BLaER1 treated with 17β-estradiol and CSF1 and Interleukin-3, amounts not matched to agents 10 nM and 100 nM (cell line): ENCODE measurements around the gene JRKL.

Experiments used
- H3K27ac ChIP-seq, 11 experiments: shearing (Covaris generic); formaldehyde crosslinking; 2 replicates each; pipeline ENCODE4 v1.8.1; 2022
- H3K27me3 ChIP-seq, 11 experiments: shearing (Covaris generic); formaldehyde crosslinking; 2 replicates each; pipeline ENCODE4 v1.8.1; 2022
- H3K36me3 ChIP-seq, 11 experiments: shearing (Covaris generic); formaldehyde crosslinking; 2 replicates each; pipeline ENCODE4 v1.8.1; 2022
- H3K4me1 ChIP-seq, 10 experiments: shearing (Covaris generic); formaldehyde crosslinking; 2 replicates each; pipeline ENCODE4 v1.8.1; 2022
- H3K4me2 ChIP-seq, 11 experiments: shearing (Covaris generic); formaldehyde crosslinking; 2 replicates each; pipeline ENCODE4 v1.8.1; 2022
- H3K4me3 ChIP-seq, 10 experiments: shearing (Covaris generic); formaldehyde crosslinking; 2 replicates each; pipeline ENCODE4 v1.8.1; 2022
- H3K9ac ChIP-seq, 11 experiments: shearing (Covaris generic); formaldehyde crosslinking; 2 replicates each; pipeline ENCODE4 v1.8.1; 2022
- H3K9me3 ChIP-seq, 11 experiments: shearing (Covaris generic); formaldehyde crosslinking; replicated peaks in 1 of 11; 2 replicates each; pipeline ENCODE4 v1.8.1; 2022
- H4K20me1 ChIP-seq, 11 experiments: shearing (Covaris generic); formaldehyde crosslinking; 2 replicates each; pipeline ENCODE4 v1.8.1; 2022
- Cebpa-rat ChIP-seq, 11 experiments: shearing (Covaris generic); IDR thresholded peaks; 2 replicates each; pipeline ENCODE4 v1.8.1; 2022

The JRKL gene

GRCh38 chr11:96389720-96390487 lies at the start of gene JRKL, which contains the start of gene CCDC82:
Gene JRKL (plus strand): TSS chr11:96390013. CDS start chr11:96390650, 637 bp downstream.
Gene CCDC82 (minus strand): TSS chr11:96389912. CDS start chr11:96384747, 5,165 bp downstream.
- H3K27ac ChIP-seq, result peak within 1 kb of the TSS; percentile 79 to 90 (median 85)
- TF ChIP-seq Cebpa-rat (IDR thresholded peaks at IDR 0.05), result no peak

GRCh38 chr11:96340555-96340885 lies 49.3 kb upstream of the JRKL start:
- Histone ChIP-seq H3K9ac (peak overlapping the region in 4 of 11 experiments; percentile 73 to 90 (median 85); a peak in 8 of 22 replicates), H3K36me3 (peaks cover 0 to 16% (median 0%) of the 10 kb centered on the region in 11 experiments; a peak in 5 of 22 replicates), H4K20me1 (peaks cover 0 to 36% (median 0%) of the 10 kb centered on the region in 11 experiments; a peak in 6 of 22 replicates), H3K9me3 (no peaks in the 10 kb centered on the region), H3K4me3 (peak overlapping the region in 5 of 10 experiments; percentile 69 to 94 (median 83); a peak in 9 of 20 replicates), H3K4me1 (peaks cover 14 to 68% (median 39%) of the 10 kb centered on the region in 10 experiments; a peak in 19 of 20 replicates), H3K27ac (peak overlapping the region in 4 of 11 experiments; percentile 68 to 85 (median 79); a peak in 7 of 22 replicates), H3K27me3 (peaks cover 0 to 31% (median 24%) of the 10 kb centered on the region in 11 experiments; a peak in 17 of 22 replicates), H3K4me2 (peak overlapping the region in 7 of 11 experiments; percentile 54 to 98 (median 85); a peak in 12 of 22 replicates)
- TF ChIP-seq Cebpa-rat (IDR thresholded peaks at IDR 0.05), result no peak

More at GRCh38 chr11:96389720-96390487, at the start of gene JRKL, which contains the start of gene CCDC82:
- peaks cover 0 to 23% (median 9%) of the 10 kb centered on the region in 11 experiments; a peak in 13 of 22 replicates for H3K36me3 ChIP-seq
- H3K4me2 ChIP-seq, result peak within 1 kb of the TSS; percentile 83 to 96 (median 87)
- H4K20me1 ChIP-seq, result peaks cover 0 to 24% (median 0%) of the 10 kb centered on the region in 11 experiments; a peak in 7 of 22 replicates
- peaks cover 20 to 61% (median 26%) of the 10 kb centered on the region in 10 experiments for H3K4me1 ChIP-seq
- peak within 1 kb of the TSS; percentile 84 to 94 (median 87) for H3K9ac ChIP-seq
- H3K27me3 ChIP-seq, result no peaks in the 10 kb centered on the region
- peak within 1 kb of the TSS; percentile 85 to 99 (median 92) for H3K4me3 ChIP-seq
- peaks cover 0 to 7% (median 0%) of the 10 kb centered on the region in 11 experiments; a peak in 4 of 22 replicates for H3K9me3 ChIP-seq

GRCh38 chr11:96341211-96342013 lies 48.4 kb upstream of the JRKL start:
- peaks cover 0 to 27% (median 0%) of the 10 kb centered on the region in 11 experiments; a peak in 6 of 22 replicates for H4K20me1 ChIP-seq
- TF ChIP-seq Cebpa-rat (IDR thresholded peaks at IDR 0.05), result no peak
- H3K4me2 ChIP-seq, result peak overlapping the region; percentile 74 to 98 (median 82)
- H3K36me3 ChIP-seq, result peaks cover 0 to 16% (median 0%) of the 10 kb centered on the region in 11 experiments; a peak in 5 of 22 replicates
- H3K9ac ChIP-seq, result peak overlapping the region in 5 of 11 experiments; percentile 77 to 90 (median 86); a peak in 11 of 22 replicates
- H3K9me3 ChIP-seq, result no peaks in the 10 kb centered on the region
- H3K4me1 ChIP-seq, result peaks cover 14 to 59% (median 39%) of the 10 kb centered on the region in 10 experiments; a peak in 19 of 20 replicates
- H3K27ac ChIP-seq, result peak overlapping the region in 4 of 11 experiments; percentile 18 to 85 (median 72); a peak in 8 of 22 replicates
- peak overlapping the region in 8 of 10 experiments; percentile 62 to 94 (median 76); a peak in 16 of 20 replicates for H3K4me3 ChIP-seq
- peaks cover 0 to 31% (median 24%) of the 10 kb centered on the region in 11 experiments; a peak in 17 of 22 replicates for H3K27me3 ChIP-seq

- peak overlapping the region; percentile 56 to 90 (median 77) for H3K9ac ChIP-seq
- no peaks in the 10 kb centered on the region for H3K9me3 ChIP-seq
- H3K27me3 ChIP-seq, result peaks cover 0 to 31% (median 24%) of the 10 kb centered on the region in 11 experiments; a peak in 17 of 22 replicates
- no peak for TF ChIP-seq Cebpa-rat (IDR thresholded peaks at IDR 0.05)
- H3K4me2 ChIP-seq, result peak overlapping the region; percentile 74 to 98 (median 82)
- peak overlapping the region; percentile 61 to 94 (median 68) for H3K4me3 ChIP-seq
- H3K27ac ChIP-seq, result peak overlapping the region in 8 of 11 experiments; percentile 6 to 85 (median 68); a peak in 14 of 22 replicates
- H4K20me1 ChIP-seq, result peaks cover 0 to 18% (median 0%) of the 10 kb centered on the region in 11 experiments; a peak in 6 of 22 replicates
- H3K36me3 ChIP-seq, result peaks cover 0 to 16% (median 0%) of the 10 kb centered on the region in 11 experiments; a peak in 3 of 22 replicates
- peaks cover 14 to 50% (median 36%) of the 10 kb centered on the region in 10 experiments; a peak in 19 of 20 replicates for H3K4me1 ChIP-seq
Measured at GRCh38 chr11:96342014-96342960, 47.5 kb upstream of the JRKL start.

GRCh38 chr11:96342961-96343711 lies 46.7 kb upstream of the JRKL start, which contains the start of gene MAML2:
Gene MAML2 (minus strand): TSS chr11:96343195. CDS start chr11:96341895, 1,300 bp downstream.
- H3K27ac ChIP-seq, result peak within 1 kb of the TSS in 8 of 11 experiments; percentile 6 to 85 (median 68); a peak in 14 of 22 replicates
- TF ChIP-seq Cebpa-rat (IDR thresholded peaks at IDR 0.05), result no peak
- peaks cover 0 to 8% (median under 1%) of the 10 kb centered on the region in 11 experiments; a peak in 9 of 22 replicates for H3K9me3 ChIP-seq

GRCh38 chr11:96356848-96357247 lies 33.0 kb upstream of the JRKL start:
- no peak overlapping the region for H3K4me3 ChIP-seq

More at GRCh38 chr11:96342961-96343711, 46.7 kb upstream of the JRKL start, which contains the start of gene MAML2:
- Histone ChIP-seq H3K4me2 (peak within 1 kb of the TSS; percentile 74 to 98 (median 82)), H4K20me1 (peaks cover 0 to 9% (median 0%) of the 10 kb centered on the region in 11 experiments; a peak in 5 of 22 replicates), H3K9ac (peak within 1 kb of the TSS; percentile 56 to 90 (median 77)), H3K36me3 (peaks cover 0 to 16% (median 0%) of the 10 kb centered on the region in 11 experiments; a peak in 3 of 22 replicates), H3K4me1 (peaks cover 14 to 46% (median 35%) of the 10 kb centered on the region in 10 experiments; a peak in 19 of 20 replicates), H3K4me3 (peak within 1 kb of the TSS; percentile 61 to 94 (median 68)), H3K27me3 (peaks cover 0 to 31% (median 24%) of the 10 kb centered on the region in 11 experiments; a peak in 17 of 22 replicates)

More at GRCh38 chr11:96356848-96357247, 33.0 kb upstream of the JRKL start:
- Histone ChIP-seq H3K4me1 (peaks cover 0 to 8% (median 0%) of the 10 kb centered on the region in 10 experiments; a peak in 1 of 20 replicates), H3K9me3 (no peaks in the 10 kb centered on the region), H4K20me1 (no peaks in the 10 kb centered on the region), H3K36me3 (peaks cover 51 to 88% (median 67%) of the 10 kb centered on the region in 11 experiments), H3K27me3 (no peaks in the 10 kb centered on the region), H3K4me2 (no peak overlapping the region), H3K9ac (no peak overlapping the region), H3K27ac (no peak overlapping the region)
- no peak for TF ChIP-seq Cebpa-rat (IDR thresholded peaks at IDR 0.05)
